Occipital lobe (tissue), 2 donors: ENCODE measurements around the gene EVI5. TPM values are rescaled to one million over a fixed set of nuclear protein-coding genes. Genes with fewer than 3 reads are reported as not detected.

ENCODE experiments used
- DNase-seq: peaks from one replicate; lab custom pipeline; 2025; lab: John Stamatoyannopoulos, UW
- total RNA-seq: library from RNA; depleted of rRNA; stranded (reverse); fragments of >200 nt; gene quantifications from one replicate; pipeline ENCODE4 v1.2.3, GENCODE V29; 2014

EVI5 gene
- total RNA-seq = 76.0 TPM

DNA sequence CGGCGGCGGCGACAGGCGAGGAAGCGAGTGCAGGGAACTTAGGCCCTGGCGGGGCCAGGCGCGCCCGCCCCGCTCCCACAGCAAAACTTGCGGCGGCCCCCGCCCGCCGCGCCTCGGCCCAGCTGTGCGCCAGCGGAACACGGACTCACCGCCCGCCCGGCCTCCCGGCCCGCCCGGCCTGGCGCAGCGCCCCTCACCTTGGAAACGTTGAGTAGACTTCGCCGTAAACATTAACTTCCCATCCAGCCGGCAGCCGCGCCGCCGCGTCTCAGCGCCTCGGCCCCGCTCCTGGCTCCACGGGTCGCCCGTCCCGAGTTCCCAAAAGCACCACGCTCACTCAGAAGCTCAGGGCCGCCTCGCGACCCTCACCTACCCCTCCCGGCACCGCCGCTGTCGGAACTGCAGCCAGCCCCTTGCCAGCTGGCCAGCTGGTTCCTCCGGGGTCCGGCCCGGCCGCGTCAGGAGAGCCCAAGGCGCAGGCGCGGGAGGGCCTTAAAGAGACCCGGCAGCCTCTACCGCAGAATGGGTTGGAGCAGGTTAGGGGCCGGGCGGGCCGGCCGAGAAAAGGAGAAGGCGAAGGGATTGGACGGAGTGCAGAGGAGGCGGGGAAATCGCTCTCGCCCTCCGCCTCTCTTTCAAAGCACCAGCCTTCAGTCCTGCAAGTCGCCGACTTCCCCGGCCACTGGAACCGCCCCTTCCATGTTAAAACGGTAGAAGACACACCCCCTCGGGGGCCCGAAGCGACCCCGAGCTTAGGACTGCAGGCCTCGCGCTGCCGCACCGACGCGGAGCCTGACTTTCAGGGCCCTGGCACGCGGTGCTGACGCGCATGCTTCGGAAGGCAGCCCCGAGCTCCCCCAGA lies at the start of gene EVI5:
EVI5 (minus strand) TSS at position 470 of the 862 bp plus-strand sequence. CDS start 48,562 bp downstream, outside the sequence.
- DNase-seq = peak; percentile 90

DNA sequence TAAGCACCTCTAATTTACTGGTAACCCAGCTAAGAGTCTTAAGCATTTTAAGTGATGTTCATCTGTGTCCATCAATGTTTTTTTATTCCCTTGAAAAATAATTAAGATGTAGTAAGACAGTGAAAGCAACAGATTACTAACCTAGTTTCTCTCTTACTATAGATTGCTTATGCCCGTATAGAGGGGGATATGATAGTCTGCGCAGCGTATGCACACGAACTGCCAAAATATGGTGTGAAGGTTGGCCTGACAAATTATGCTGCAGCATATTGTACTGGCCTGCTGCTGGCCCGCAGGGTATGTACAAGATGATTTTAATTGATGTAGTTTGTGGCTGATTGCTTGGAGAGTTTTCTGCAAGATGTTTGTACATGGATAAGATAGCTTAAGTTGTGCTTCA lies 49.7 kb upstream of the EVI5 start:
- no peak for DNase-seq

DNA sequence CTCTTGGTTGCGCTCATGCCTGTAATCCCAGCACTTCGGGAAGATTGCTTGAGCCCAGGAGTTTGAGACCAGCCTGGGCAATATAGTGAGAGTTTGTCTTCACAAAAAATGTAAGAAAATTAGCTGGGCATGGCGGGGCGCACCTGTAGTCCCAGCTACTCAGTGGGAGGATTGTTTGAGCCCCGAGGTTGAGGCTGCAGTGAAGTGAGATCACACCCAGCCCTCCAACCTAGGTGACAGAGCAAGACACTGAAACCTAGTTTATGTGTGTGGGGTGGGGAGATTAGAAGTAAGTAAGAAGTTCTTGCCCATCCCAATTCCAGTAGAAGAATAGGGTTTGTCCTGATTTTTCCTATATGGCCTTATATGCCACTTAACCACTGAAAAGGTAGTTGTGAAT lies 48.9 kb upstream of the EVI5 start:
- DNase-seq = no peak

DNA sequence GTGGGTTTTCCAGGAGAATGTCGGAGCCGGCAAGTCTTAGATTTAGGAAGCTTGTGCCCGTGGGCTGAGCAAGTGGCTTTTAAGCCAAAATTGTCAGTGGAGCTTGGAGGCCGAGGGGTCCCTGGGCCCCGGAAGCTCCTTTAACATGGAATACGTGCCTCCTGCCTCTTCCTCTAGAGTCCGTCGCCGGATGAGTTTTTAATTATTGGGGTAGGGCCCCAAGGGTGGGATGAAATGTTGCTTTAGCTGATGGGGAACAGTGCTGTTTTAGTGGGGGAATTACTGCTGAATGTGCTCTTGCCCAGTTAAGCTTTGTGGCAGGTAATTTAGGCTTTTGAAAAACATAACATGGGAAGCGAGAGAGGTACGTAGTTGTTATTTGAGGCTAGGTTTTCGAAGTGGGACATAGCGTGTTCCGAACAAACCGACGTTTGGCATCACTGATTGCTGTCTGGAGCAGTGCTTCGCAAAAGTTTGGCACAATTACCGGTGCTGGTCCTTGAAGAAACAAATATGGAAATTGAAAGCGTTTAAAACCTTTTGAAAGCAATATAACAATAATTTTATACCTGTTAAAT lies 47.7 kb upstream of the EVI5 start:
- DNase-seq = no peak

DNA sequence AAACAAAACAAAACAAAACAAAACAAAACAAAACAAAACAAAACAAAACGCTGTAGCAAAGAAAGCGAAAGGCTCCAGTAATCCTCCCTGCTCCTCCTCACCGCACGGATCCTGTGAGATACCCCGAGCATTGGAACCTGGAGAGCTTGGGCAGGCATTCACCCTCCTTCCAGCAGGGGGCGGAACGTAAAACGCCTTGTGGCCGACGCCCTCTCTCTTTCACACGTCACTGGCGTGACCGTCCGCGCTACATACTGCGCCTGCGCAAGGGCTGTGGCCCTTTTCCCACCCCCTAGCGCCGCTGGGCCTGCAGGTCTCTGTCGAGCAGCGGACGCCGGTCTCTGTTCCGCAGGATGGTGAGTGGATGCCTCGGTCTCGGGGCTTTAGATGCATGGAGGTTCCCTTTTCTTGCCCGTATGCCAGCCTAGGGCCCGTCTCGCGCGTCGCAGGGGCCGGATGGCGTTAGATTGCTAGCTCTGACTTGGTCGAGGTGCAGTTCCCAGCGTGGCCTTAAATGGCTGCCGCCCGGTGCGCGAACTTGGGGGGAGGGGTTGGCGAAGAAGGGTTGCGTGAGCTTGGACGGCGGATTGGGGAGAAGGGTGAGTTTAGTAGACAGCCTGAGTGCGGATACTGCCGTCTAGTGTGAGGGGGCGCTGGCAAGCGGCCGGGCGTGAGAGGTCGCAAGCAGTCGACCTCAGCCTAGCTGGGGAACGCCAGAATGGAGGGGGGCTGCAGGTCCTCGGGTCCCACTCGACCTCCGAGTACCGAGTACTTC lies 47.0 kb upstream of the EVI5 start, which contains the start of gene RPL5:
RPL5 (plus strand) TSS at position 279 of the 775 bp plus-strand sequence; CDS start at position 354, 75 bp downstream.
- DNase-seq = peak; percentile 94

DNA sequence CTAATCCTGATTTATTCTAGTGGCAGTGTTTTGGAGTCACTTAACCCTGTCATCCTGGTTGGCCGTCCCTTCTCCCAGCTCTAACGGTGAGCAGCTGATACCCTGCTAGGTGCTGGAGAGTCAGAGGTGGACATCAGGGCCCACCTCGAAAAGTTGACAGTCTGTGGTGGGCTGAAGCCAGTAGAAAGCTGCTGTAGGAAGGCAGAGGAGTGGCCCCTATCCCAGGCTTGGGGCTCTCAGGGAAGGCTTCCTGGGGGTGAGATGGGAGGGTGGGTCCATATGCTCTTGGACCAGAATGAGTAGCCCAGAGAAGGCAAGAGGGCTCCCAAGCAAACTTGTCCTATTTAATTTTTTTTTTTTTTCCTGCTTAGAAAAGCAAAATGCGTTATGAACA lies 46.5 kb upstream of the EVI5 start:
- no peak for DNase-seq

DNA sequence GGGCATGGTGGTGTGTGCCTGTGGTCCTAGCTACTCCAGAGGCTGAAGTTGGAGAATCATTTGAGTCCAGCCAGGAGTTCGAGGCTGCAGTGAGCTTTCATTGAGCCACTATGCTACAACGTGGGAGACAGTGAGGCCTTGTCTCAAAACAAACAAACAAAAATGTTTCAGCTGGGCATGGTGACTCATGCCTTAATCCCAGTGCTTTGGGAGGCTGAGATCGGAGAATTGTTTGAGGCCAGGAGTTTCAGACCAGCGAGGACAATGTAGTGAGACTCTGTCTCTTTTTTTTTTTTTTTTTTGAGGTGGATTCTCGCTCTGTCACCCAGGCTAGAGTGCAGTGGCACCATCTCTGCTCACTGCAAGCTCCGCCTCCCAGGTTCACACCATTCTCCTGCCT lies 41.9 kb upstream of the EVI5 start:
- DNase-seq = no peak

DNA sequence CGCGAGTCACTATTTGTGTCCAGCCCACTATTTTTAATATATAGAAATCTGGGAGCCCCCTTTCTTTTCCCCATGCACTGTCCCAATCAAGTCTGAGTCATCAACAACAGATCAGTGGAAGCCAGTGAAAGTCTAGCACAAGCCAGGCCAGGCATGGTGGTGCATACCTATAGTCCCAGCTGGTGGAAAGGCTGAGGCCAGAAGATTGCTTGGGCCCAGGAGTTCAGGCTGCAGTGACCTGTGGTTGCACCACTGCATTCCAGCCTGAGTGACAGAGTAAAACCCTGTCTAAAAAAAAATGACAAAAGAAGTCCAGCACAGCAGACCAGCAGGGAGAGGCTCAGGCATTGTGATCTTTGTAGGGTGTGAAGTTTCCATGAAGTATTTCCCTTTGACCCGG lies 38.0 kb upstream of the EVI5 start:
- no peak for DNase-seq

DNA sequence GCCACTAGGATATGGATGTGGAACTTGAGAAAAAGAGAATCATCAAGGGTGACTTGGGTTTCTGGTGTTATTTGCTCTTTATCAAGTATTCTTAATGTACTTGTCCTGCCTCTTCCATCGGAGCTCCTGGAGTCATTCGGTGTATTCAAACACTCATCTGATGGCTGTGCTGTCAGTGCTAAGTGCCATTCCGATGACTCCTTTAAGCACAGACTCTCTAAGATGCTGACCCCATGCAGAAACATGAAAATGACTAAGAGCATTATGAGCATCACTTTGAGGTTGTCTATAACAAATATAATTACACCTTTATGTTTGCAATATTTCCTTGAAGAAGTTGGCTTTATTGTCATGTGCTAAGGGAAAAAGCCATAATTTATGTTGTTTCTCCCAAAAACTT lies 35.6 kb upstream of the EVI5 start:
- no peak for DNase-seq

DNA sequence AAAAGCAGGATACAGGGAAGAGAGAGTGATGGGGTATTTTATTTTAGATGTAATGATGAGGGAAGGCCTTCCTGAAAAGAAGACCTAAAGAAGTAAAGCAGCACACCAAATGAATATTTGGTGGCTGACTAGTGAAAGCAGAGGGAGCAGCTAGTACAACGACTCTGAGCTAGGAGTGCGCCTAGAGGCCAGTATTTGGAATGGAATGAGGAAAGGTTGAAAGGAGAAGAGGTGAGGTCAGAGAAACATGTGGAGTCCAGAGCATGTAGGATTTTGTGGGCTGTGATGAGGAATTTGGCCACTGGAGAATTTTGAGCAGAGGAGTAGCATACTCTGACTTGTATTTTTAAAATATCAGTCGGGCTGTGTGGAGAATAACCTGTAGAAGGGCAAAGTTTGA lies 35.1 kb upstream of the EVI5 start:
- DNase-seq = no peak

DNA sequence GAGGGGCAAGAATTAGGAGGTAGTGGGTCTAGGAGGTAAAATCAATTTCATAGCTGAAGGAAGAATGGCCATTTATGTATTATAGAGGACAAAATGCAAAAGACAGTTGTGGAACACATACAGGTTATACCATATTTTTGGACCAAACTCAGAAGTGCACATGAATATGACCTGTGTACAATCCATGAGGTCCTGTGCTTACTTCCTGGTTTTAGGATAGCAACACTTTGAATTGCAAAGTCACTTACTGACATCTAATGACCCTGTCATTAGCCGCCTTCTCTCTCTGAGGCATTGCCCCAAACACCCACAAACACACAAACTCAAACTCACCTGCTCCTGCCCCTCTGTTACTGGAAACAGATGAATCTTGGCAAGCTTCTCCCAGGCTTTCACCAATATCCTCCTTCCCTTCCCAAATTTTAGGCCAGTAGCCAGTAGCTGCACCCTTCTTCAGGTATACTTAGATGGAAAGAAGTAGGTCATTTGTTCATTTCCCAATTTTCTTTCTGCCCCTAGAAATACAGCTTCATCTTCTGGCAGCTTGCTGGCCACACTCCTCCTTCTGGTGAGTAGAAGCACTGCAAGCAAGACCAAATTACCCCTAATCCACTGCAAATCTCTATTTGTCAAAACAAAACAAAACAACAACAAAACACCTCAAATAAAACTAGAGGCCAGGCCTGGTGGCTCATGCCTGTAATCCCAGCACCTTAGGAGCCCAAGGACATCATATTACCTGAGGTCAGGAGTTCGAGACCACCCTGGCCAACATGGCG lies 33.3 kb upstream of the EVI5 start:
- DNase-seq = no peak

DNA sequence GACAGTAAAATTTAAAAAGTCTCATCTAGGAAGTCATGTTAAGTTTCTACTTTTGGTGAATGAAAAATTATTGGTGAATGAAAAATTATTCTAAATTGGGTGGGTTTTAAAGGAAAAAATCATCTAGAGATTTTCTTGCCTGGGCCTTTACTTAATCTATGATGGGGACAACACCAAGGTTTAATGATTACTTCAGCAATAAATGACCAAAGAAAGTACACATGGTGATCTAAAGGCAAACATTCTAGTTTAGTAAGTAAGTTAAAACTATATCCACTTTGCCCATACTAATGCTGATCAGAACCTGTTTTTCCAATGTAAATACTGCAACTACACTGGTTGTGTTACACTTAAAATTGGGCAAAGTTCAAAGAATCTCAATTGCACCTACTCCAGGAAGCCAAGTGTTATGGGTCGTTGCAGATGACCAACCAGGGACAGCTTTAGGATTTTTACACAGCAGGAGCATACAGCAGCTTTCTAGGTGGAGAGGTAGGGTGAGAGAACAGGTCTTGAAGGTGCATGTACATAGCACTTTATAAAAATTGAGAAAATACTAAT lies 32.3 kb upstream of the EVI5 start:
- DNase-seq = no peak

DNA sequence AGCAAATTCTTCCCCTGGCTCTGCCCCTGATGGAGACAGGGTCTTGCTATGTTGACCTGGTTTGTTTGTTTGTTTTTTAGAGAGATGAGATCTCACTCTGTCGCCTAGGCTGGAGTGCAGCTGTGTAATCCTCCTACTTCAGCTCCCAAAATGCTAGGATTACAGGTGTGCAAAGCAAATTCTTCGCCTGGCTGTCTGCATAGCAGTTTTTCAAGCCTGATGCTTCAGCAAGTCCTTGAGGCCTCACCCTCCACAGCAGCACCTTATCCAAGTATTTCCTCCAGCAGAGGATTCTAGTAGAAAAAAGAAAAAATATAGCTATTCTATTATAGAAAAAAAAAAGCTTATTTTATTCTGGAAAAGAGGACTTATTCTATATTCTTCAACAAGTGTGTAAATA lies 31.8 kb upstream of the EVI5 start:
- DNase-seq = no peak

DNA sequence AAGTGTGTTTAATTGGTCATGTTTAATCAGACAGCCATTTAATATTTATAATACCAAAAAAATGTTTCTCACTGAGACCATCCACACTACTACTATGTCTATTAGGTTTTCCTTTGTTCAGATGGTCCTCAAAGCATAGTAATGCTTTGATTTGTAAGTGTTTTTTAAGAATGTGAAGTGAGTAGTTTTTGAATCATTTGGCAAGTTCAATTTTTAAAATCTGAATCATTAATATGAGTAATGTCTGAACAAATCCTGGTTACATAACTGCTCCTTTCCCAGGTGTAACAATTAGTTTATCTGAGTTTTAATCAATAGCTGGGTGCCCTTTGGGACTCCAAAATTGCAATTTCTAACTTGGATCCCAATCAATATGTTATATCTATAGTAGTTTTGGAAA lies 23.5 kb upstream of the EVI5 start:
- DNase-seq = no peak

DNA sequence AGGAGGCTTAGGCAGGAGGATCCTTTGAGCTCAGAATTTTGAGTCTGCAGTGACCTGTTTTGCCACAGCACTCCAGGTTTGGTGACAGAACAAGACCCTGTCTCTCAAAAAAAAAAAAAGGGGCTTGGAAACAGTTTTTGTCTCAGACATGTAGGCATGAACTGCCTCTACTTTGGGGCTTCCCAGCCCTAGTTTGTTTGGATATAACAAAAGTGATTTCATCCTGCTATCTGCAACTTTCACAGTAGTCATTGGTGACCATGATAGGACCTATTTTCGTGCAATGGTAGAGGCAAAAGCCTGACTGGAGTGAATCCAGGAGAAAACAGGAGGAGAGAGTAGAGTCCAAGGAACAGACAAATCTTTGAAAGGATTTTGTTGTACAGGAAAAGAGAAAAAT lies 20.3 kb upstream of the EVI5 start:
- DNase-seq = no peak

DNA sequence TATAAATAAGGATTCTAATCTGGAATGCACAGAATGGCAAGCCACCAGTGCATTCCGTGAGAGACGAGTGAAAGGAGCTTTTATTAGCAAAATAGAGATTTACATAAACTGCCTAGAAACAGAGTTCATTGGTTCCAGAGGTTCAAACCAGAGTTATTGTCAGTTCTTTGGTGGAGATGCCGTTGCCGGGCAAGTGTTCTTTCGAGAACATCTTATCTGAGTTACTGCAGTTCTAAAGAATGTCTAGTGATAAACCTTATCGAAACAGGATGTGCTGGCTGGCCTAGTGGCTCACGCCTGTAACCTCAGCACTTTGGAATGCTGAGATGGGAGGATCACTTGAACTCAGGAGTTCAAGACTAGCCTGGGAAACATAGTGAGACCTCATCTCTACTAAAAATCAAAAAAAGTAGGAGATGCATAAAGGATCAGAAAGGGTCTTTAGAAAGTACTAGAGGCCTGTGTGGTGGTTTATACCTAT lies 19.9 kb upstream of the EVI5 start:
- peak; percentile 7 for DNase-seq

DNA sequence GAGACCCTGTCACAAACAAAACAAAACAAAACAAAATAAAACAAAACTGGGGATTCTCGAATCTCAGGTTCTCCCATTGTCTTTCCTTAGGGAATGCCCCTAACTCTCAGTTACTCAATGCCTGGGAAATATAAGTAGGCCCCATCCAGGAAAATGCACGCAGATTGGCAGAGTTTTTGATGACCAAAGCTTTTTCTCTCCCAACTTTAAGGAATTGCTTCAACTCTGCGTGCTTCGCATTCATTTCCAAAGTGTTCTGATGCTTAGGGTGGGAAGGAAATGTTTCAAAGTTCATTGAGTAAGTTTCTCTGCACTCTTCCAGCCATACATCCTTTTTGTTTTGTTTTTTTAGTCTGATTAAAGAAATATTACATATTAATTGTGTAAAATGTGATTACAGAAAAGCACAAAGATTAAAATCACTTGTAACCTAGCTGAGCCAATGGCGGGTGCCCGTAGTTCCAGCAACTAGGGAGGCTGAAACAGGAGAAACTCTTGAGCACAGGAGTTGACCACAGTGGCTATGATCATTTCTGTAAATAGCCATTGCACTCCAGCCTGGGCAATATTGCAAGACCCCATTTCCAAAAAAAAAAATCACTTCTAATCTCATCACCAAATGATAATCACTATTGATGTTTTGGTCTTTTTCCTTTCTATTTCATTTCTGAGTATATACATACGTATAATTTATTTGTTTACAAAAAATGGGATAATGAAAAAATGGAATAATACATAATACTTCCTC lies 18.4 kb upstream of the EVI5 start:
- no peak for DNase-seq

DNA sequence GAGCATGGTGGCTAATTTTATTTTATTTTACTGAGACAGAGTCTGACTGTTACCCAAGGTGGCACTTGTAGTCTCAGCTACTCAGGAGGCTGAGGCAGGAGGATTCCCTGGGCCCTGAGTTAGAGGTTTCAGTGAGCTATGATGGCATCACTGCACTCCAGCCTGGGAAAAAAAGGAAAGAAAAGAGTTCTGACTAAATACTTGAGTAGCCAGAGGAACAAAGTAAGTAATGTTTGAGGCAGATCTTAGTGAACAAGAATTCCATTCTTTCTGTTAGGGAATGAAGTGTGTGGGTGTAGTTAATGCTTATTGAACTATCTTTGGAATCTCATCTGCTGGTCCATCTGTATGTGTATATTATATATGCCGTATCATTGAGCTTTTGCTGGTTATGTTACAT lies 13.1 kb upstream of the EVI5 start:
- no peak for DNase-seq

DNA sequence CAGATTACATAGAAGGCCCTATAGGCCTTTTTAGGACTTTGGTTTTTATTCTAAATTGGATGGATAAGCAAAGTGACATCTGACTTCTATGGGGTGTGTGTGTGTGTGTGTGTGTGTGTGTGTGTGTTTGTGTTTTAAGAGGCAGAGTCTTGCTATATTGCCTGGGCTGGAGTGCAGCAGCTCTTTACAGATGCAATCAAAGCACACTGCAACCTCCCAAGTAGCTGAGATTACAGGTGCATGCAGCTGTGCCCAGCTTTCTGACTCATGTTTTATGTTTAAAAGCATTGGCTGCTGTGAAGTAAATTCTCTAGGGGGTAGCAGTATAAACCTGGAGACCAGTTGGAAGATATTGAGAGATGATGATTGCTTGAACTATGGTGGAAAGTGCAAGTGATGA lies 12.4 kb upstream of the EVI5 start:
- DNase-seq = no peak

DNA sequence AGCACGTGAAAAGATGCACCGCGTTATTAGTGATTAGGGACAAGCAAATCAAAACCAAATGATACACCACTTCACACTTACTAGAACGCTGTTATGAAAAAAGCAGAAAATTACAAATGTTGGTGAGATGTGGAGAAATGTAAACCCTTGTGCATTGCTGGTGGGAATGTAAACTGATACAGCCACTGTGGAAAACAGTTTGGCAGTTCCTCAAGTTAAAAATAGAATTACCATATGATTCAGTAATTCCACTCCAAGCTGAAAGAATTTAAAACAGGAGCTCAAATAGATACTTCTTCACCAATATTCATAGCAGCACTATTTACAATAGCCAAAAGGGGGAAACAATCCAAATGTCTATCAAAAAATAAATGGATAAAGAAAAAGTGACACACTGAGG lies 10.3 kb upstream of the EVI5 start:
- no peak for DNase-seq
